ENCODE data around the gene PIK3AP1.

PIK3AP1 gene

GRCh38 chr10:96609510-96609909, 110.8 kb downstream of the PIK3AP1 start:
- Histone ChIP-seq H3K27me3 (ENCODE audit: low read depth) (no peaks in the 10 kb centered on the region), H3K4me3 (no peak overlapping the region), H3K9me3 (no peaks in the 10 kb centered on the region), H3K36me3 (replicated peaks) (no peaks in the 10 kb centered on the region), H3K4me1 (no peaks in the 10 kb centered on the region)
- DNase-seq (ENCODE audit: low spot score in 2 of 2), result no peak
- in situ Hi-C loops (cut with MboI; ENCODE audit: low sequenced_read_pairs), result no loop called here

GRCh38 chr10:96608805-96609204, 111.5 kb downstream of the PIK3AP1 start:
- no peaks in the 10 kb centered on the region for H3K27me3 ChIP-seq (ENCODE audit: low read depth)
- H3K9me3 ChIP-seq, result no peaks in the 10 kb centered on the region
- in situ Hi-C loops (cut with MboI; ENCODE audit: low sequenced_read_pairs), result no loop called here
- no peaks in the 10 kb centered on the region for H3K36me3 ChIP-seq (replicated peaks)
- DNase-seq (ENCODE audit: low spot score in 2 of 2), result no peak
- H3K4me3 ChIP-seq, result no peak overlapping the region
- no peaks in the 10 kb centered on the region for H3K4me1 ChIP-seq

GRCh38 chr10:96608262-96608661, 112.1 kb downstream of the PIK3AP1 start:
- no peaks in the 10 kb centered on the region for H3K36me3 ChIP-seq (replicated peaks)
- H3K4me3 ChIP-seq, result no peak overlapping the region
- H3K9me3 ChIP-seq, result no peaks in the 10 kb centered on the region
- H3K27me3 ChIP-seq (ENCODE audit: low read depth), result no peaks in the 10 kb centered on the region
- in situ Hi-C loops (cut with MboI; ENCODE audit: low sequenced_read_pairs), result no loop called here
- no peaks in the 10 kb centered on the region for H3K4me1 ChIP-seq
- DNase-seq (ENCODE audit: low spot score in 2 of 2), result no peak

GRCh38 chr10:96606946-96607345, 113.4 kb downstream of the PIK3AP1 start:
- no peaks in the 10 kb centered on the region for H3K9me3 ChIP-seq
- H3K36me3 ChIP-seq (replicated peaks), result no peaks in the 10 kb centered on the region
- no peak overlapping the region for H3K4me3 ChIP-seq
- H3K4me1 ChIP-seq, result no peaks in the 10 kb centered on the region
- H3K27me3 ChIP-seq (ENCODE audit: low read depth), result no peaks in the 10 kb centered on the region
- no peak for DNase-seq (ENCODE audit: low spot score in 2 of 2)
- in situ Hi-C loops (cut with MboI; ENCODE audit: low sequenced_read_pairs), result no loop called here

- H3K4me1 ChIP-seq, result no peaks in the 10 kb centered on the region
- in situ Hi-C loops (cut with MboI; ENCODE audit: low sequenced_read_pairs), result no loop called here
- DNase-seq (ENCODE audit: low spot score in 2 of 2), result no peak
- no peaks in the 10 kb centered on the region for H3K36me3 ChIP-seq (replicated peaks)
- H3K9me3 ChIP-seq, result no peaks in the 10 kb centered on the region
- H3K27me3 ChIP-seq (ENCODE audit: low read depth), result no peaks in the 10 kb centered on the region
- H3K4me3 ChIP-seq, result no peak overlapping the region
Measured at GRCh38 chr10:96606216-96606615, 114.1 kb downstream of the PIK3AP1 start.

GRCh38 chr10:96600337-96600736, 120.0 kb downstream of the PIK3AP1 start:
- no peaks in the 10 kb centered on the region for H3K36me3 ChIP-seq (replicated peaks)
- H3K9me3 ChIP-seq, result 0 out of 2 replicates have a peak, but pooled peaks cover under 1% of the 10 kb centered on the region
- no peaks in the 10 kb centered on the region for H3K27me3 ChIP-seq (ENCODE audit: low read depth)
- no peak for DNase-seq (ENCODE audit: low spot score in 2 of 2)
- in situ Hi-C loops (cut with MboI; ENCODE audit: low sequenced_read_pairs), result no loop called here
- H3K4me3 ChIP-seq, result no peak overlapping the region
- no peaks in the 10 kb centered on the region for H3K4me1 ChIP-seq

GRCh38 chr10:96598846-96599245, 121.5 kb downstream of the PIK3AP1 start:
- no peaks in the 10 kb centered on the region for H3K27me3 ChIP-seq (ENCODE audit: low read depth)
- no peak overlapping the region for H3K4me3 ChIP-seq
- H3K9me3 ChIP-seq, result 0 out of 2 replicates have a peak, but pooled peaks cover 2% of the 10 kb centered on the region
- in situ Hi-C loops (cut with MboI; ENCODE audit: low sequenced_read_pairs), result no loop called here
- H3K36me3 ChIP-seq (replicated peaks), result no peaks in the 10 kb centered on the region
- DNase-seq (ENCODE audit: low spot score in 2 of 2), result no peak
- H3K4me1 ChIP-seq, result no peaks in the 10 kb centered on the region

- no peak for DNase-seq (ENCODE audit: low spot score in 2 of 2)
- Histone ChIP-seq H3K4me1 (no peaks in the 10 kb centered on the region), H3K9me3 (peaks cover 2% of the 10 kb centered on the region; the same call in 1 of the 2 replicates), H3K36me3 (replicated peaks) (no peaks in the 10 kb centered on the region), H3K4me3 (no peak overlapping the region), H3K27me3 (ENCODE audit: low read depth) (no peaks in the 10 kb centered on the region)
- in situ Hi-C loops (cut with MboI; ENCODE audit: low sequenced_read_pairs), result no loop called here
Measured at GRCh38 chr10:96596422-96597407, 123.6 kb downstream of the PIK3AP1 start.

GRCh38 chr10:96595741-96596140, 124.6 kb downstream of the PIK3AP1 start:
- no peaks in the 10 kb centered on the region for H3K36me3 ChIP-seq (replicated peaks)
- in situ Hi-C loops (cut with MboI; ENCODE audit: low sequenced_read_pairs), result no loop called here
- H3K4me1 ChIP-seq, result no peaks in the 10 kb centered on the region
- no peaks in the 10 kb centered on the region for H3K27me3 ChIP-seq (ENCODE audit: low read depth)
- DNase-seq (ENCODE audit: low spot score in 2 of 2), result no peak
- H3K9me3 ChIP-seq, result peaks cover 2% of the 10 kb centered on the region; the same call in 1 of the 2 replicates
- H3K4me3 ChIP-seq, result no peak overlapping the region

- in situ Hi-C loops (cut with MboI; ENCODE audit: low sequenced_read_pairs), result no loop called here
- H3K4me1 ChIP-seq, result peaks cover 12% of the 10 kb centered on the region; the same call in 1 of the 2 replicates
- no peaks in the 10 kb centered on the region for H3K27me3 ChIP-seq (ENCODE audit: low read depth)
- H3K9me3 ChIP-seq, result peaks cover 2% of the 10 kb centered on the region; the same call in 1 of the 2 replicates
- H3K4me3 ChIP-seq, result no peak overlapping the region
- DNase-seq (ENCODE audit: low spot score in 2 of 2), result no peak
- H3K36me3 ChIP-seq (replicated peaks), result no peaks in the 10 kb centered on the region
Measured at GRCh38 chr10:96591946-96592345, 128.4 kb downstream of the PIK3AP1 start.

GRCh38 chr10:96588616-96589419, 131.5 kb downstream of the PIK3AP1 start:
- peak in 1 of 2 experiments; percentile 58 for DNase-seq (ENCODE audit: low spot score in 2 of 2)
- no peaks in the 10 kb centered on the region; the same call in 1 of the 2 replicates for H3K9me3 ChIP-seq
- in situ Hi-C loops (cut with MboI; ENCODE audit: low sequenced_read_pairs), result no loop called here
- H3K4me3 ChIP-seq, result no peak overlapping the region
- peaks cover 17% of the 10 kb centered on the region for H3K4me1 ChIP-seq
- H3K27me3 ChIP-seq (ENCODE audit: low read depth), result no peaks in the 10 kb centered on the region
- peaks cover 3% of the 10 kb centered on the region; the same call in 1 of the 2 replicates for H3K36me3 ChIP-seq (replicated peaks)

GRCh38 chr10:96588060-96588554, 132.2 kb downstream of the PIK3AP1 start:
- peaks cover 17% of the 10 kb centered on the region for H3K4me1 ChIP-seq
- in situ Hi-C loops (cut with MboI; ENCODE audit: low sequenced_read_pairs), result no loop called here
- H3K27me3 ChIP-seq (ENCODE audit: low read depth), result no peaks in the 10 kb centered on the region
- no peak for DNase-seq (ENCODE audit: low spot score in 2 of 2)
- H3K36me3 ChIP-seq (replicated peaks), result peaks cover 3% of the 10 kb centered on the region; the same call in 1 of the 2 replicates
- no peaks in the 10 kb centered on the region for H3K9me3 ChIP-seq
- H3K4me3 ChIP-seq, result peak overlapping the region; percentile 51

- peaks cover 18% of the 10 kb centered on the region for H3K4me1 ChIP-seq
- in situ Hi-C loops (cut with MboI; ENCODE audit: low sequenced_read_pairs), result no loop called here
- DNase-seq (ENCODE audit: low spot score in 2 of 2), result peak in 1 of 2 experiments; percentile 57
Measured at GRCh38 chr10:96587264-96588059, 132.9 kb downstream of the PIK3AP1 start.

More at GRCh38 chr10:96587264-96588059, 132.9 kb downstream of the PIK3AP1 start:
- H3K4me3 ChIP-seq, result peak overlapping the region; percentile 51
- no peaks in the 10 kb centered on the region for H3K27me3 ChIP-seq (ENCODE audit: low read depth)
- H3K36me3 ChIP-seq (replicated peaks), result peaks cover 3% of the 10 kb centered on the region; the same call in 1 of the 2 replicates
- H3K9me3 ChIP-seq, result no peaks in the 10 kb centered on the region

All from HAP-1 (cell line).